Measurements from ENCODE around the gene DLD. TPM values are rescaled to one million over a fixed set of nuclear protein-coding genes. Genes with fewer than 3 reads are reported as not detected.
A peak's percentile ranks its signal among the peaks of the same experiment; 100 is the strongest.

DLD gene
- total and polyA plus RNA-seq, 9 of the 15 experiments (the other 6 are each of a cell fraction or from before 2014, with no cell fraction given): 130 to 639 (median 247) TPM

GRCh38 chr7:107891636-107892366 is 818 bp downstream of the DLD start (continued):
- TF ChIP-seq ATF4 (CRISPR knock-in tag; IDR thresholded peaks at IDR 0.05) (peak; percentile 86), POLR2B (IDR thresholded peaks at IDR 0.05; ENCODE audit: low read depth, partially characterized antibody) (no peak), DNMT1 (IDR thresholded peaks at IDR 0.05) (0 out of 2 replicates have a peak, but pooled peaks have one; percentile 41), ZNF318 (IDR thresholded peaks at IDR 0.05; ENCODE audit: borderline replicate concordance in 1 of 2, low read depth in 1 of 2) (0 out of 4 replicates have a peak, but pooled peaks of 1 of the 2 experiments have one; percentile 24), TBL1XR1 (IDR thresholded peaks at IDR 0.05; ENCODE audit: low read length in 2 of 2) (peak in 1 of 2 experiments; percentile 7; a peak in 1 of 4 replicates), ZNF717 (CRISPR knock-in tag; IDR thresholded peaks at IDR 0.05) (no peak), KLF13 (tag; IDR thresholded peaks at IDR 0.05; ENCODE audit: borderline replicate concordance, low read depth) (0 out of 2 replicates have a peak, but pooled peaks have one; percentile 11), AFF1 (IDR thresholded peaks at IDR 0.05; ENCODE audit: low read depth in 1 of 2, partially characterized antibody in 2 of 2) (peak in 1 of 2 experiments; percentile 24), ZNF174 (CRISPR knock-in tag; IDR thresholded peaks at IDR 0.05) (no peak), PREB (CRISPR knock-in tag; IDR thresholded peaks at IDR 0.05) (peak; percentile 9; the same call in 1 of the 2 replicates), SMAD1 (IDR thresholded peaks at IDR 0.05; ENCODE audit: low read depth, low read length, partially characterized antibody) (peak; percentile 9)
